Mucosa of rectum (tissue), 2 donors: Measurements from ENCODE around the gene PRTG.

ENCODE experiments used
- H3K27ac ChIP-seq, 2 donors: one replicate each; pipeline ENCODE4 v1.7.0; 2013; ENCODE audit warnings: inconsistent platforms in 2 of 2, low read depth in 2 of 2, low read length in 2 of 2
- H3K27me3 ChIP-seq, 2 donors: one replicate each; pipeline ENCODE4 v1.7.0; 2013; ENCODE audit warnings: low read length in 2 of 2; ENCODE audit not compliant: control insufficient read depth in 2 of 2, insufficient read depth in 2 of 2
- H3K36me3 ChIP-seq, 2 donors: one replicate each; pipeline ENCODE4 v1.7.0; 2013; ENCODE audit warnings: low read length in 2 of 2; ENCODE audit not compliant: control insufficient read depth in 2 of 2, insufficient read depth in 2 of 2
- H3K4me1 ChIP-seq, 2 donors: one replicate each; pipeline ENCODE4 v1.7.0; 2013; ENCODE audit warnings: low read length in 2 of 2, mild to moderate bottlenecking in 1 of 2; ENCODE audit not compliant: control insufficient read depth in 2 of 2, insufficient read depth in 2 of 2
- H3K4me3 ChIP-seq, 2 donors: one replicate each; pipeline ENCODE4 v1.7.0; 2013; ENCODE audit warnings: low read length in 2 of 2
- H3K9ac ChIP-seq, 2 donors: one replicate each; pipeline ENCODE4 v1.7.0; 2013; ENCODE audit warnings: low read length in 2 of 2, low read depth in 1 of 2, mild to moderate bottlenecking in 1 of 2
- H3K9me3 ChIP-seq, 2 donors: one replicate each; pipeline ENCODE4 v1.7.0; 2013; ENCODE audit warnings: low read length in 2 of 2; ENCODE audit not compliant: control insufficient read depth in 2 of 2
- donor health status: healthy.
- donor health status: Normal muscosa, but diverticular disease.

Gene PRTG

DNA sequence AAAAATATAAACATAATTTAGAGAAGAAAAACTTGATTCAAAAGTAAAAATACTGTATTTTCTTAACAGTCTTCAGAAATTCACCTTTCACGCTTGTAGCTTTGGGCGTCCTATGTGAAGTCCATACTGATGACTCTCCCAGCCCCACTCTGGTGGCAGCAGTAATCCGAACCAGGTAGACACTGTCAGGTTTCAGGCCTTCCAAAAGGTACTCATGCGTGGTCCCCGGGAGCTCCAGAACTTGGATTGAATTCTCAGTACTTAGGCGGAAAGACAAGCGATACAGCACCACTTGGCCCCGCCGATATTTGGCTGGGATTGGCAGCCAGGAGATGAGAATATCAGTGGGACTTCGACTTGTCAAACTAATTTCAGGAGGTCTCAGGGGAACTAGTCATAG lies 69.7 kb downstream of the PRTG start:
- Histone ChIP-seq H3K4me3 (no peak overlapping the region), H3K36me3 (no peaks in the 10 kb centered on the region), H3K4me1 (no peaks in the 10 kb centered on the region), H3K27ac (no peak overlapping the region), H3K9ac (no peak overlapping the region), H3K27me3 (no peaks in the 10 kb centered on the region), H3K9me3 (no peaks in the 10 kb centered on the region)

DNA sequence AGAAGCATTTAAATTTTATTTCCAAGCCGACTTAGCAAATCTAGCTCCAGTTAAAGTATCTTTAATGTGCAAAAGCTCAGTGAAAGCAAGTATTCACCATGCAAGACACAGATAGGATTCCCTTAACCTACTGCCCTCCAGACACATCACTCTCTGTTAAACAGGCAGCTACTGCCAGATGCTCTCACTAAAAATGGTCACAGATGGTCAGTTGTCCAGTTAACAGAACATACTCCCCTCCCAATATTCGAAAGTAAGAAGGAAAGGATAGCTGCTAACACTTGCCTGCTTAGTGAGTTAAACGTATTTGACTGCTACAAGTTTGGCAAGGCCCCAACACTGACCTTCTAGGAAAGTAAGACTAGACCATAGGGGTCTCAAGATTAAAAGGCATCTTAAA lies 73.7 kb downstream of the PRTG start:
- H3K9me3 ChIP-seq = no peaks in the 10 kb centered on the region
- H3K27me3 ChIP-seq = no peaks in the 10 kb centered on the region
- no peak overlapping the region for H3K27ac ChIP-seq
- no peak overlapping the region for H3K4me3 ChIP-seq
- no peak overlapping the region for H3K9ac ChIP-seq
- no peaks in the 10 kb centered on the region for H3K4me1 ChIP-seq
- H3K36me3 ChIP-seq = no peaks in the 10 kb centered on the region

DNA sequence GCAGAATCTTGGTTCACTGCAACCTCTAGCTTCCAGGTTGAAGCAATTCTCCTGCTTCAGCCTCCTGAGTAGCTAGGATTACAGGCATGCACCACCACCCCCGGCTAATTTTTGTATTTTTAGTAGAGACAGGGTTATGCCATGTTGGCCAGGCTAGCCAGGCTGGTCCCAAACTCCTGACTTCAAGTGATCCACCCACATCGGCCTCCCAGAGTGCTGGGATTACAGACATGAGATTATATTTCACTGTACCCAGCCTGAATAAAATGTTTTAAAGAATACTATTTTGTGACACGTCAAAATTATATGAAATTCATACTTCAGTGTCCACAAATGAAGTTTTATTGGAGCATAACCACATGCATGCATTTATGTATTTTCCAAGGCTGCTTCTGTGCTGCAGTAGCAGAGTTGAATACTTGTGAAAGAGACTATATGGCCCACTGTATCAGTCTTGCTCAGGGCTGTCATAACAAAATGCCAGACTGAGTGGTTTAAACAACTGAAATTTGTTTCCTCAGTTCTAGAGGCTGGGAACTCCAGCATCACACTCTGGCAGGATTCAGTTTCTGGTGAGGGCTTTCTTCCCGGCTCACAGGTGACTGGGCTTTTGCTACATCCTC lies 77.2 kb downstream of the PRTG start:
- Histone ChIP-seq H3K27me3 (no peaks in the 10 kb centered on the region), H3K9me3 (no peaks in the 10 kb centered on the region)

DNA sequence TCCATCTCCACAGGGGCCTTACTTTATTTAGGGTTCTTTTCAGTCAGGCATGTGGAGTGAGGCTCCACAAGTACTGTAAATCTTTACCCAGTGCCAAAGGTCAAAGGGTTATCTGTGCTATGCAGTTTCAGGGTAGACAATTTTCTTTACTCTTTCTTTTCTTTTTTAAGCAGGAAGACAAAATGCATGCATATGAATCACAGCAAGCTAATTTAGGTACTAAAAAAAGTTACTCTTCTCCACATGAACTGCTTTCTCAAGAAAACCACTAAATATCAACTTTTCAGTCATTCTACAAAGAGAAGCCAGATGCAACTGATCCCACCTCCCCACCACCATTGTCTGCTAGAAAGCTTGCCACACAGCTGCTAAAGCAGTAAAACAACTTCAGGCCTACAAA lies 81.5 kb downstream of the PRTG start:
- no peak overlapping the region for H3K9ac ChIP-seq
- H3K9me3 ChIP-seq = no peaks in the 10 kb centered on the region
- H3K27ac ChIP-seq = no peak overlapping the region
- no peaks in the 10 kb centered on the region for H3K27me3 ChIP-seq
- no peaks in the 10 kb centered on the region for H3K4me1 ChIP-seq
- H3K36me3 ChIP-seq = no peaks in the 10 kb centered on the region
- H3K4me3 ChIP-seq = no peak overlapping the region

More for the DNA sequence above, 77.2 kb downstream of the PRTG start:
- Histone ChIP-seq H3K4me1 (no peaks in the 10 kb centered on the region), H3K4me3 (no peak overlapping the region), H3K27ac (no peak overlapping the region), H3K9ac (no peak overlapping the region), H3K36me3 (no peaks in the 10 kb centered on the region)

DNA sequence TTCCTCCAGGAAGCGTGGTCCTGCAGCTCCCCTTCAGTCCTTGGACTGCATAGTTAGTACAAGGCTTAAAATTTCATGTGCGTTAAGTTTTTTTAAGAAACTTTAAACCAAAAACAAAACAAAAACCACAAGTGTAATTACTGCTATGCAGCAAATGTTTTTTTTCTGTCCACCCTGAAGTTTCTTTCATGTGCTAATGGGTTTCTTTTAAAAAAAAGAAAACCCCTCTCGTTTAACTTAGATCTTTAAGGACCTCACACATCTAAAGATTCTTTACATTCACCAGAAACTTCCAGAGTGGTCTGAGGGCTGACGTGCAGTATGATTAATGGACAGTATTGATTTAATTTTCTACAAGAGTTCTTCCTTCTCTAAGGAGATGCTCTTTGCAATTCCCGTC lies 82.8 kb downstream of the PRTG start:
- H3K4me3 ChIP-seq = no peak overlapping the region

GRCh38 chr15:55659481-55659880 lies 83.5 kb downstream of the PRTG start:
- no peak overlapping the region for H3K9ac ChIP-seq
- no peaks in the 10 kb centered on the region for H3K36me3 ChIP-seq
- H3K4me3 ChIP-seq = no peak overlapping the region

More for the DNA sequence above, 82.8 kb downstream of the PRTG start:
- no peaks in the 10 kb centered on the region for H3K9me3 ChIP-seq
- no peaks in the 10 kb centered on the region for H3K36me3 ChIP-seq
- no peaks in the 10 kb centered on the region for H3K4me1 ChIP-seq
- H3K27ac ChIP-seq = no peak overlapping the region
- no peaks in the 10 kb centered on the region for H3K27me3 ChIP-seq
- no peak overlapping the region for H3K9ac ChIP-seq

DNA sequence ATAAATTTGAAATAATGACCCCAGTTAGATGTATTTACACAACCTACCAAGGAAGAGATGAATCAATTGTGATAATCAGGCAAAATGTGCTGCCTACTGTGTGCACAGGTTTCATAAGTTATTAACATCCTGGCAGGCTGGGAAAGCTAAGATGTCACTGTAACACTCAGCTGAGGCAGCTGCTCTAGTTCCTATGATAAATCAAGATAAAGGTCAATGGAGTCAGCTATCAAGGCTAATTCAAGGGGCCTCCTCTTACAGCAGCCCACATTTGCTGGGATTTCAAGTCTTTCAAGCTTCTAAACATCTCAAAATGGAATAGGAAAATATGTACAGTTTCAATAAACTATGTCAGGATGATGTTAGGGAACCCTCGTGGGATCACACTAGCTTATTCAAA lies 84.1 kb downstream of the PRTG start:
- no peak overlapping the region for H3K27ac ChIP-seq
- H3K9ac ChIP-seq = no peak overlapping the region
- no peaks in the 10 kb centered on the region for H3K9me3 ChIP-seq
- no peaks in the 10 kb centered on the region for H3K4me1 ChIP-seq
- H3K27me3 ChIP-seq = no peaks in the 10 kb centered on the region
- H3K36me3 ChIP-seq = no peaks in the 10 kb centered on the region
- H3K4me3 ChIP-seq = no peak overlapping the region

More at GRCh38 chr15:55659481-55659880, 83.5 kb downstream of the PRTG start:
- Histone ChIP-seq H3K27ac (no peak overlapping the region), H3K27me3 (no peaks in the 10 kb centered on the region), H3K4me1 (no peaks in the 10 kb centered on the region), H3K9me3 (no peaks in the 10 kb centered on the region)

DNA sequence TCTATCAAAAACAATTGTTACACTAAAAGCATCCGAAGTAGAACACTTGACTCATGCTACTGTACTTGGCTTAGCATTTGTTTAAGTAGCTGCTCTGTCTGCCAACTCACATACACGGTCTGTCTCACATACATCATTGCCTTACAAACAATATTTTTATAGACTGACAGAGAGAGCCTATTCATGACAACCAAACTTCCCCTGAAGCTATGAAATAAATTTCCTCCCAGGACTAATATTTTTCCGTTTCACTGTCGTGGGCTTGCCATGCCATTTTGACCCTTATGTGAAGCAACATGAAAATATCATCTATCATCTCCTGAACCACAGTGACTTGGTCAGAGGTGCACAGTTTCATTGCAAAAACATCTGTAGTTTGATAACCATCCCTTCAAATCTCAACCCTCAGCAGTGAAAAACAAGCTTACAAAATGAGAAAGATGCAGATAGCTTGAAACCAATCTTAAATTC lies 88.4 kb downstream of the PRTG start:
- Histone ChIP-seq H3K4me1 (no peaks in the 10 kb centered on the region), H3K27ac (no peak overlapping the region), H3K36me3 (no peaks in the 10 kb centered on the region), H3K9me3 (no peaks in the 10 kb centered on the region), H3K9ac (no peak overlapping the region), H3K27me3 (no peaks in the 10 kb centered on the region), H3K4me3 (no peak overlapping the region)

DNA sequence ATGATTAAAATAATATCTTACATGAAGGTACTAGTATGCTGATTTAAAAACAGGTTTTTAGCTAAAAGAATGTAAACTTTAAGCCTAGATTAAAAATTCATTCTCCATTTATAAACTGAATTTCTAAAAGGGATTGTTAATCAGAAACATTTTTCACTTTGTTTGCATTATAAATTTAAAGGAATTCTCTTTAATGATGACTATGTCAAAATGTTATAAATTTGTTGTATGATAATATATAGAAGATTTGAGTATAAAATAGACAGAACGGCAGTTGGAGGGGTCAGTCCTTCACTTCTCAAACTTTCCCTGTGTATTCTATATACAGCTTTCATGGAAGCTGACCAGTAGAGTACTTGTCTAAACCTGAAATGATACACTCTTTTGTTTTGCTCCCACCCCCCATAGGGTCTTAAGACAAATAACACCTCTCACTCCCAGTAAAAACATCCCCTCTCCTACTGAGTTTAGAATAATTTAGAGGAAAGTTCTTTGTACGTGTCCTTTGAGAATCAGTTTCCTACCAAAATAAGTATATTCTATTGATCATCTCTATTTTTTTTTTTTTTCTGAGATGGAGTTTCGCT lies 90.0 kb downstream of the PRTG start:
- no peak overlapping the region for H3K9ac ChIP-seq
- no peaks in the 10 kb centered on the region for H3K4me1 ChIP-seq
- no peaks in the 10 kb centered on the region for H3K27me3 ChIP-seq
- no peaks in the 10 kb centered on the region for H3K36me3 ChIP-seq
- no peak overlapping the region for H3K4me3 ChIP-seq
- H3K27ac ChIP-seq = no peak overlapping the region
- no peaks in the 10 kb centered on the region for H3K9me3 ChIP-seq

- H3K4me1 ChIP-seq = no peaks in the 10 kb centered on the region
- no peak overlapping the region for H3K27ac ChIP-seq
- H3K27me3 ChIP-seq = no peaks in the 10 kb centered on the region
- no peak overlapping the region for H3K9ac ChIP-seq
- no peaks in the 10 kb centered on the region for H3K9me3 ChIP-seq
- H3K36me3 ChIP-seq = no peaks in the 10 kb centered on the region
- H3K4me3 ChIP-seq = no peak overlapping the region
Observed at GRCh38 chr15:55652359-55652758, 90.6 kb downstream of the PRTG start.
